Panc1 (cell line): Measurements from ENCODE around the gene VPS35L. TPM values are rescaled to one million over a fixed set of nuclear protein-coding genes. Genes with fewer than 3 reads are reported as not detected.

Experiments
- ATAC-seq: fragments of 200-7000 bp; cut with Tn5 transposase; 2 replicates; pipeline ENCODE4 v1.9.1; 2020; ENCODE audit warnings: mild to moderate bottlenecking, moderate library complexity
- BruUV-seq: library from RNA; stranded (reverse); fragments of 400-500 nt; replicated peaks from 2 replicates; lab custom pipeline; 2021; lab: Mats Ljungman, UMichigan
- CTCF ChIA-PET: fragments of 300-600 bp; sonication (Branson Sonifier 250); formaldehyde crosslinking; loops from one replicate; lab custom pipeline; 2022; ENCODE audit warnings: antibody characterized with exemption; lab: Charles Lee
- POLR2A ChIA-PET: fragments of 300-600 bp; sonication (Branson Sonifier 250); formaldehyde crosslinking; loops from one replicate; lab custom pipeline; 2022; ENCODE audit warnings: antibody characterized with exemption; lab: Charles Lee
- DNase-seq: peaks from one replicate; pipeline ENCODE4 v3.0.0-alpha.2; 2010; ENCODE audit warnings: low read depth, low spot score
- H3K27ac ChIP-seq: 2 replicates; pipeline ENCODE4 v1.5.1; 2011; ENCODE audit warnings: mild to moderate bottlenecking, low read length, inconsistent platforms
- H3K27me3 ChIP-seq: fragments of 200-500 bp; sonication (Bioruptor generic); 2 replicates; pipeline ENCODE4 v1.6.0; 2014; ENCODE audit warnings: low read length, inconsistent platforms; ENCODE audit not compliant: control insufficient read depth, insufficient read depth
- H3K36me3 ChIP-seq: fragments of 200-500 bp; sonication (Bioruptor generic); 2 replicates; pipeline ENCODE4 v1.5.1; 2014; ENCODE audit warnings: inconsistent platforms, mild to moderate bottlenecking, low read length, moderate library complexity; ENCODE audit not compliant: control insufficient read depth, insufficient read depth
- H3K4me1 ChIP-seq: 2 replicates; pipeline ENCODE4 v1.5.1; 2011; ENCODE audit warnings: inconsistent platforms, mild to moderate bottlenecking, low read length, moderate library complexity; ENCODE audit not compliant: control insufficient read depth, insufficient read depth
- H3K4me3 ChIP-seq, 2 experiments: 2 replicates each; pipeline ENCODE4 v1.5.1; 2011 to 2012; ENCODE audit warnings: low read depth in 2 of 2, low read length in 2 of 2, mild to moderate bottlenecking in 2 of 2, inconsistent platforms in 1 of 2, moderate library complexity in 1 of 2
- H3K9me3 ChIP-seq: fragments of 200-500 bp; sonication (Bioruptor generic); 2 replicates; pipeline ENCODE4 v1.5.1; 2014; ENCODE audit warnings: low read depth, mild to moderate bottlenecking, inconsistent platforms, low read length, moderate library complexity; ENCODE audit not compliant: control insufficient read depth, insufficient read depth
- POLR2AphosphoS5 ChIP-seq: IDR thresholded peaks from 2 replicates; pipeline ENCODE4 v1.6.1; 2012; ENCODE audit warnings: mild to moderate bottlenecking, low read depth, low read length, moderate library complexity
- REST ChIP-seq, 2 experiments: IDR thresholded peaks; 2 replicates each; pipeline ENCODE4 v1.6.1; 2011 to 2012; ENCODE audit warnings: low read depth in 2 of 2, control low read depth in 1 of 2, low read length in 1 of 2, mild to moderate bottlenecking in 1 of 2, moderate library complexity in 1 of 2; ENCODE audit not compliant: insufficient read depth in 1 of 2
- SIN3A ChIP-seq: IDR thresholded peaks from 2 replicates; pipeline ENCODE4 v1.6.1; 2012; ENCODE audit warnings: low read depth, mild to moderate bottlenecking, low read length, moderate library complexity, borderline replicate concordance; ENCODE audit not compliant: insufficient read depth
- TCF7L2 ChIP-seq: IDR thresholded peaks from 2 replicates; pipeline ENCODE4 v1.6.1; 2011; ENCODE audit warnings: mild to moderate bottlenecking, low read depth, low read length, inconsistent platforms
- in situ Hi-C: cut with HindIII; loops from 2 replicates; pipeline ENCODE4 v1.10.0; 2016; ENCODE audit warnings: low sequenced_read_pairs, low pct_unique_long_range_greater_than_20kb
- intact Hi-C: fragments of 100-400 bp; cut with micrococcal nuclease; formaldehyde crosslinking; loops from one replicate; pipeline ENCODE4 v1.10.0; 2022; ENCODE audit not compliant: unreplicated experiment
- total RNA-seq: library from RNA; stranded (reverse); gene quantifications from one replicate; pipeline ENCODE4 v1.2.1, GENCODE V29; 2021; ENCODE audit not compliant: unreplicated experiment
- TF ChIP-seq, protein P1 (sequence below): fragments of 450-650 bp; IDR thresholded peaks from 2 replicates; pipeline ENCODE4 v1.5.1; 2017; ENCODE audit warnings: mild to moderate bottlenecking

VPS35L gene
- total RNA-seq, 1 experiment from 2014 or later: 124 TPM

DNA sequence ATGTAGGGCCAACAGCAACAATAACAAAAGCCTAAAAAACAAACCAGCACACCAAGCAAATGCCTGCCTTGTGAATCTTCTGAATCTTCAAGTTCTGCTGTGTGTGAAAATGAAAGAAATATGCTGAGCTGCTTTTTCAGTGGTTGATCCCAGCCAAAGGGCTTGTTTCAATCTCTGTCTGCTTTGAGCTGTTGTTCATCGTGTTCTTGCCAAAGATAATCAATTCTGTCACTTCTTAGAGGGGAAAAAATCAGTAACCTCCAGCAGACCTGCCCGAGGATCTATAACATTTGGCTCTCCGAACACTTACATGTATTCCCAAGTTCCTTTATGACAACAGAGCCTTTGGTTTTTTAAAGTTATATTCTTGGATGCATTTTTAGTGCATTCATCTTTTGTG is 65.9 kb downstream of the VPS35L start:
- intact Hi-C loops (no loop called here), in situ Hi-C loops (no loop called here)
- Histone ChIP-seq H3K9me3 (no peaks in the 10 kb centered on the region), H3K4me1 (no peaks in the 10 kb centered on the region), H3K36me3 (no peaks in the 10 kb centered on the region), H3K27ac (no peak overlapping the region), H3K4me3 (no peak overlapping the region), H3K27me3 (no peaks in the 10 kb centered on the region)
- TF ChIP-seq POLR2AphosphoS5 (no peak), SIN3A (no peak), TCF7L2 (no peak), REST (IDR thresholded peaks at IDR 0.05; ENCODE audit: insufficient read depth in 1 of 2, low read depth in 2 of 2, low read length in 1 of 2) (no peak)
- TF ChIP-seq, protein P1, sequence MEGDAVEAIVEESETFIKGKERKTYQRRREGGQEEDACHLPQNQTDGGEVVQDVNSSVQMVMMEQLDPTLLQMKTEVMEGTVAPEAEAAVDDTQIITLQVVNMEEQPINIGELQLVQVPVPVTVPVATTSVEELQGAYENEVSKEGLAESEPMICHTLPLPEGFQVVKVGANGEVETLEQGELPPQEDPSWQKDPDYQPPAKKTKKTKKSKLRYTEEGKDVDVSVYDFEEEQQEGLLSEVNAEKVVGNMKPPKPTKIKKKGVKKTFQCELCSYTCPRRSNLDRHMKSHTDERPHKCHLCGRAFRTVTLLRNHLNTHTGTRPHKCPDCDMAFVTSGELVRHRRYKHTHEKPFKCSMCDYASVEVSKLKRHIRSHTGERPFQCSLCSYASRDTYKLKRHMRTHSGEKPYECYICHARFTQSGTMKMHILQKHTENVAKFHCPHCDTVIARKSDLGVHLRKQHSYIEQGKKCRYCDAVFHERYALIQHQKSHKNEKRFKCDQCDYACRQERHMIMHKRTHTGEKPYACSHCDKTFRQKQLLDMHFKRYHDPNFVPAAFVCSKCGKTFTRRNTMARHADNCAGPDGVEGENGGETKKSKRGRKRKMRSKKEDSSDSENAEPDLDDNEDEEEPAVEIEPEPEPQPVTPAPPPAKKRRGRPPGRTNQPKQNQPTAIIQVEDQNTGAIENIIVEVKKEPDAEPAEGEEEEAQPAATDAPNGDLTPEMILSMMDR: no peak
- no TSS peak for BruUV-seq
- ATAC-seq (no peak), DNase-seq (no peak)
- ChIA-PET POLR2A (interaction anchor here (0.6 kb wide), 1 partner anchor 661 kb away, joined by 4 read pairs; no protein-coding TSS in a partner anchor), CTCF (no interaction called here)

GRCh38 chr16:19625039-19625438 is 69.5 kb downstream of the VPS35L start:
- CTCF ChIA-PET: no interaction called here
- no TSS peak for BruUV-seq
- intact Hi-C loops: no loop called here
- Histone ChIP-seq H3K36me3 (peaks cover 8% of the 10 kb centered on the region), H3K4me1 (no peaks in the 10 kb centered on the region), H3K27ac (no peak overlapping the region), H3K27me3 (no peaks in the 10 kb centered on the region), H3K4me3 (no peak overlapping the region), H3K9me3 (no peaks in the 10 kb centered on the region)
- no peak for ATAC-seq
- no peak for DNase-seq
- in situ Hi-C loops: loop anchor here (25.0 kb wide), 1 partner anchor 262 kb away; the partner anchor contains the start of gene GPRC5B
- TF ChIP-seq POLR2AphosphoS5: no peak
- TF ChIP-seq SIN3A: no peak
- TF ChIP-seq, protein P1: no peak
- TF ChIP-seq REST (IDR thresholded peaks at IDR 0.05; ENCODE audit: insufficient read depth in 1 of 2, low read depth in 2 of 2, low read length in 1 of 2): no peak
- TF ChIP-seq TCF7L2: no peak
- POLR2A ChIA-PET: interaction anchor here (0.6 kb wide), 1 partner anchor 223 kb away, joined by 3 read pairs; no protein-coding TSS in a partner anchor
